CMK (cell line): ENCODE data around the gene ELMO1.
"Not testable (repeated sequence)": the region's sequence is repeated elsewhere in the genome, so short reads cannot be mapped to it uniquely, and the experiment has no call there.

Source experiments
- DNase-seq: peaks from one replicate; pipeline ENCODE4 v3.0.0-alpha.2; 2010; ENCODE audit warnings: low read depth

The ELMO1 gene

GRCh38 chr7:37186753-37187152, 261.9 kb downstream of the ELMO1 start:
- no peak for DNase-seq

- no peak for DNase-seq
Observed at GRCh38 chr7:37181550-37181932, 267.1 kb downstream of the ELMO1 start.

GRCh38 chr7:37180828-37181549, 267.7 kb downstream of the ELMO1 start:
- DNase-seq, result no peak

GRCh38 chr7:37176079-37176478, 272.6 kb downstream of the ELMO1 start:
- DNase-seq, result no peak

GRCh38 chr7:37174460-37174859, 274.2 kb downstream of the ELMO1 start:
- DNase-seq, result no peak

GRCh38 chr7:37173670-37174069, 275.0 kb downstream of the ELMO1 start:
- no peak for DNase-seq

GRCh38 chr7:37162106-37162505, 286.6 kb downstream of the ELMO1 start:
- no peak for DNase-seq

- no peak for DNase-seq
Observed at GRCh38 chr7:37160656-37161055, 288.0 kb downstream of the ELMO1 start.

GRCh38 chr7:37153376-37153775, 295.3 kb downstream of the ELMO1 start:
- DNase-seq, result no peak

- DNase-seq, result no peak
Observed at GRCh38 chr7:37151741-37152413, 296.8 kb downstream of the ELMO1 start.

GRCh38 chr7:37150856-37151255, 297.8 kb downstream of the ELMO1 start:
- DNase-seq, result no peak

- no peak for DNase-seq
Observed at GRCh38 chr7:37150180-37150579, 298.5 kb downstream of the ELMO1 start.

GRCh38 chr7:37149773-37150124, 298.9 kb downstream of the ELMO1 start:
- DNase-seq, result no peak

- DNase-seq, result no peak
Observed at GRCh38 chr7:37149051-37149772, 299.5 kb downstream of the ELMO1 start.

GRCh38 chr7:37145682-37146081, 303.0 kb downstream of the ELMO1 start:
- DNase-seq, result no peak

GRCh38 chr7:37144423-37144822, 304.2 kb downstream of the ELMO1 start:
- no peak for DNase-seq

- no peak for DNase-seq
Observed at GRCh38 chr7:37142958-37143357, 305.7 kb downstream of the ELMO1 start.

- DNase-seq, result no peak
Observed at GRCh38 chr7:37141742-37142141, 306.9 kb downstream of the ELMO1 start.

GRCh38 chr7:37133902-37134301, 314.8 kb downstream of the ELMO1 start:
- not testable (repeated sequence) for DNase-seq

- DNase-seq, result no peak
Observed at GRCh38 chr7:37131855-37132254, 316.8 kb downstream of the ELMO1 start.

GRCh38 chr7:37129035-37129425, 319.6 kb downstream of the ELMO1 start:
- peak; percentile 48 for DNase-seq

GRCh38 chr7:37128327-37129034, 320.2 kb downstream of the ELMO1 start:
- DNase-seq, result no peak
